Measurements from ENCODE around the gene TNNT3.

GRCh38 chr11:1873048-1873812, 46.3 kb upstream of the TNNT3 start:
- TF ChIP-seq GATA3 (IDR thresholded peaks at IDR 0.05; ENCODE audit: low read depth, low read length), result no peak
- TF ChIP-seq GATA2 (IDR thresholded peaks at IDR 0.05; ENCODE audit: low read depth, low read length), result no peak
